Neural cell (in vitro differentiated cells): Measurements from ENCODE around the gene RIPK3.

Experiments used
- CTCF ChIP-seq: fragments of 450-650 bp; IDR thresholded peaks from 2 replicates; pipeline ENCODE4 v1.5.1; 2014; ENCODE audit warnings: antibody characterized with exemption, mild to moderate bottlenecking, moderate library complexity; ENCODE audit not compliant: poor library complexity, severe bottlenecking
- POLR2AphosphoS5 ChIP-seq: IDR thresholded peaks from 2 replicates; pipeline ENCODE4 v1.6.1; 2012

DNA sequence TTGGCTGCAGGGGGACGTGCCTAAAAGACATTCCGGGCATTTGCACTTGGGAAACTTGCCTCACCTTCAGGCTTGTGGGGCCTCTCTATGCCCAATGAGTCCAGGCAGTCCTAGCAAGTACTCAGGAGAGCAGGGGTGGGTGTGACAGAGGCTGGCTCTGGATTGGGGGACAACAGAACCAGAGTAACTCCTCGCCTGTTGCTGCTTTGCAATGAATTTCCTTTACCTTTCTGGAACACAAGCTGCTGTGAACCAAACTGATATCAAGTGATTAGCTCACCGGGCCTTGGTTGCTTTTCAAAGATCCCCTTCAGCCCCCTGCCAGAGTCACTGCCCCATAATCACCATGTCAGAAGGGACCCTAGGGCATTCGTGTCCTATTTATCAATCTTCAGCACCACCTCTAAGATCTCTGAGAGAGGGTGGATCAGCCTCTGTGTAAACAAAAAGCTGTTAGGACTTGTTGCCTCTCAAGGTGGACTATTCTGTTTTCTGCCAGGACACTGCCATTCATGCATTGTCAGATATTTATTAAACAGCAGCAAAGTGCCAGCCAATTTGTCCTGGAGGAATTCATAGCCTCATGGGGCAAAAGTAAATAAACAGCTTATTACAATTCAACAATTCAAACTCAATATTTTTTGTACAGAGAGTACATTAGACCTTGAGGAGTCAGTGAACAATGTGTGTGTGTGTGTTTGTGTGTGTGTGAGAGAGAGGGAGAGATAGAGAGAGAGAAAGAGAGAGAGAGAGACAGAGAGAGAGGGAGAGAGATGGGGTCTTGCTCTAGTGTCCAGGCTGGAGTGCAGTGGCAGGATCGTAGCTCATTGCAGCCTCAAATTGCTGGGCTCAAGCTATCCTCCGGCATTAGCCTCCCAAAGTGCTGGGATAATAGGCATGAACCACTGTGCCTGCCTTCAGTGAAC is 39.5 kb upstream of the RIPK3 start:
- TF ChIP-seq POLR2AphosphoS5 (no peak), CTCF (no peak)
